NCI-H524 treated with DMSO at 0.1 percent for 48 hours (cell line): ENCODE measurements around the gene LCE6A.
A peak's percentile ranks its signal among the peaks of the same experiment; 100 is the strongest.

Source experiments
- DNase-seq: peaks from one replicate; lab custom pipeline; 2025; lab: John Stamatoyannopoulos, UW

LCE6A gene

GRCh38 chr1:152842556-152842955 lies at the start of gene LCE6A:
Gene LCE6A (plus strand): TSS chr1:152842856. CDS start chr1:152843521, 665 bp downstream.
- no peak for DNase-seq

GRCh38 chr1:152795686-152796085 lies 47.0 kb upstream of the LCE6A start:
- no peak for DNase-seq

- DNase-seq, result no peak
These were observed 46.2 kb upstream of the LCE6A start, which contains the start of gene LCE1D for GRCh38 chr1:152796421-152796820. Gene LCE1D (plus strand): TSS chr1:152796721. CDS start chr1:152797795, 1,074 bp downstream.

- DNase-seq, result no peak
These were observed 41.3 kb upstream of the LCE6A start for GRCh38 chr1:152801333-152801732.

- DNase-seq, result no peak
These were observed 36.1 kb upstream of the LCE6A start, which contains the start of gene LCE1C for GRCh38 chr1:152806576-152806975. Gene LCE1C (minus strand): TSS chr1:152806651. CDS start chr1:152805478, 1,173 bp downstream.

- no peak for DNase-seq
These were observed 31.6 kb upstream of the LCE6A start for GRCh38 chr1:152811050-152811449.

- no peak for DNase-seq
These were observed 31.0 kb upstream of the LCE6A start, which contains the start of gene LCE1B for GRCh38 chr1:152811671-152812070. Gene LCE1B (plus strand): TSS chr1:152811971. CDS start chr1:152812447, 476 bp downstream.

- no peak for DNase-seq
These were observed 25.3 kb upstream of the LCE6A start for GRCh38 chr1:152817309-152817708.

GRCh38 chr1:152823294-152823693 lies 19.4 kb upstream of the LCE6A start:
- DNase-seq, result no peak

GRCh38 chr1:152824964-152825363 lies 17.7 kb upstream of the LCE6A start:
- DNase-seq, result no peak

- no peak for DNase-seq
These were observed 15.5 kb upstream of the LCE6A start, which contains the start of gene LCE1A for GRCh38 chr1:152827173-152827572. Gene LCE1A (plus strand): TSS chr1:152827473. CDS start chr1:152827473, 0 bp downstream.

GRCh38 chr1:152836870-152837269 lies 5.8 kb upstream of the LCE6A start:
- no peak for DNase-seq

GRCh38 chr1:152855661-152856060 lies 13.0 kb downstream of the LCE6A start:
- DNase-seq, result no peak

GRCh38 chr1:152858062-152858461 lies 15.4 kb downstream of the LCE6A start:
- DNase-seq, result no peak

GRCh38 chr1:152859696-152860095 lies 17.0 kb downstream of the LCE6A start, which contains the start of gene LCE7A:
Gene LCE7A (plus strand): TSS chr1:152859996. CDS start chr1:152860698, 702 bp downstream.
- no peak for DNase-seq

GRCh38 chr1:152860129-152860528 lies 17.5 kb downstream of the LCE6A start:
- no peak for DNase-seq

GRCh38 chr1:152861374-152861773 lies 18.7 kb downstream of the LCE6A start:
- DNase-seq, result no peak

- no peak for DNase-seq
These were observed 21.8 kb downstream of the LCE6A start for GRCh38 chr1:152864443-152864842.

GRCh38 chr1:152866321-152866720 lies 23.7 kb downstream of the LCE6A start:
- no peak for DNase-seq

GRCh38 chr1:152869808-152870419 lies 27.3 kb downstream of the LCE6A start:
- peak; percentile 2 for DNase-seq

- DNase-seq, result no peak
These were observed 28.4 kb downstream of the LCE6A start for GRCh38 chr1:152870831-152871730.

GRCh38 chr1:152871731-152872126 lies 29.1 kb downstream of the LCE6A start:
- DNase-seq, result no peak

GRCh38 chr1:152873495-152873894 lies 30.8 kb downstream of the LCE6A start:
- no peak for DNase-seq
